ENCODE results near the gene ARHGEF11.

GRCh38 chr1:157035121-157035520 is 10.4 kb downstream of the ARHGEF11 start:
- TF ChIP-seq CTCF (conservative IDR thresholded peaks at IDR 0.05; ENCODE audit: low read depth, low read length) (no peak), POLR2A (IDR thresholded peaks at IDR 0.05; ENCODE audit: low read depth, low read length) (no peak), USF2 (IDR thresholded peaks at IDR 0.05; ENCODE audit: low read depth, low read length) (no peak), SMC3 (IDR thresholded peaks at IDR 0.05; ENCODE audit: low read depth, low read length) (no peak), CEBPB (IDR thresholded peaks at IDR 0.05; ENCODE audit: low read depth, low read length) (no peak), MAFK (IDR thresholded peaks at IDR 0.05; ENCODE audit: low read depth, low read length) (no peak), RCOR1 (IDR thresholded peaks at IDR 0.05; ENCODE audit: insufficient replicate concordance, low read length) (no peak), MAZ (IDR thresholded peaks at IDR 0.05; ENCODE audit: borderline replicate concordance, low read depth, low read length) (no peak)

Measured in IMR-90 (cell line).